ENCODE data around the gene TNRC6A. TPM values are rescaled to one million over a fixed set of nuclear protein-coding genes. Genes with fewer than 3 reads are reported as not detected.

The TNRC6A gene
- total and polyA plus RNA-seq, 2 of the 13 experiments (the other 11 are each of a cell fraction or from before 2014, with no cell fraction given) = 30.9 to 43.6 TPM

GRCh38 chr16:24858219-24859041, 129.0 kb downstream of the TNRC6A start (continued):
- TF ChIP-seq TFDP1 (CRISPR knock-in tag; IDR thresholded peaks at IDR 0.05; ENCODE audit: borderline replicate concordance) = no peak
- no peak for TF ChIP-seq ZMYM3 (CRISPR knock-in tag; IDR thresholded peaks at IDR 0.05)
- peak; percentile 90; the same call in 1 of the 2 replicates for TF ChIP-seq CAMTA2 (CRISPR knock-in tag; IDR thresholded peaks at IDR 0.05; ENCODE audit: borderline replicate concordance)
- 0 out of 2 replicates have a peak, but pooled peaks have one; percentile 33 for TF ChIP-seq CBFB (CRISPR knock-in tag; IDR thresholded peaks at IDR 0.05)
- TF ChIP-seq ZNF558 (CRISPR knock-in tag; IDR thresholded peaks at IDR 0.05; ENCODE audit: borderline replicate concordance) = peak; percentile 97; the same call in 1 of the 2 replicates
- TF ChIP-seq ZNF280B (CRISPR knock-in tag; IDR thresholded peaks at IDR 0.05; ENCODE audit: borderline replicate concordance) = peak; percentile 76; the same call in 1 of the 2 replicates
- TF ChIP-seq CREB3 (CRISPR knock-in tag; IDR thresholded peaks at IDR 0.05) = peak; percentile 97
- peak; percentile 65 for TF ChIP-seq PATZ1 (CRISPR knock-in tag; IDR thresholded peaks at IDR 0.05)
- TF ChIP-seq KDM5A (IDR thresholded peaks at IDR 0.05; ENCODE audit: borderline replicate concordance, low read length) = no peak
- TF ChIP-seq ARID5B (CRISPR knock-in tag; IDR thresholded peaks at IDR 0.05) = peak; percentile 81
- TF ChIP-seq PRDM10 (CRISPR knock-in tag; IDR thresholded peaks at IDR 0.05; ENCODE audit: low read depth) = peak; percentile 79; the same call in 1 of the 2 replicates
